ENCODE measurements around the gene STAB1. TPM values are rescaled to one million over a fixed set of nuclear protein-coding genes. Genes with fewer than 3 reads are reported as not detected.

STAB1 gene
- total and polyA plus RNA-seq, 2 of the 8 experiments (the other 6 are each of a cell fraction or from before 2014, with no cell fraction given), result 1.0 to 1.9 TPM

GRCh38 chr3:52477796-52478095, 17.4 kb upstream of the STAB1 start:
- Histone ChIP-seq H4K20me1 (replicated peaks in 1 of 2; ENCODE audit: control insufficient read depth in 1 of 2, insufficient read depth in 2 of 2, low read length in 2 of 2) (peaks cover 0 to 12% of the 10 kb centered on the region in 2 experiments), H3K4ac (replicated peaks; ENCODE audit: insufficient read length, low read depth, low read length) (no peak overlapping the region), H3K18ac (ENCODE audit: extremely low read depth, low read length) (no peak overlapping the region), H3K79me2 (ENCODE audit: control insufficient read depth in 1 of 2, insufficient read depth in 2 of 2, low read length in 2 of 2) (no peaks in the 10 kb centered on the region), H2BK20ac (ENCODE audit: low read length) (no peak overlapping the region), H3K4me1 (replicated peaks in 1 of 4; ENCODE audit: control insufficient read depth in 3 of 4, insufficient read depth in 4 of 4, low read length in 3 of 4) (no peaks in the 10 kb centered on the region; a peak in 2 of 7 replicates), H2AFZ (ENCODE audit: low read length) (no peak overlapping the region), H4K8ac (ENCODE audit: extremely low read depth, insufficient read depth, low read length) (no peak overlapping the region), H2BK5ac (ENCODE audit: low read depth, low read length) (no peak overlapping the region), H2BK12ac (ENCODE audit: low read depth, low read length) (no peak overlapping the region), H3K27ac (ENCODE audit: low read depth, low read length) (no peak overlapping the region), H3K23ac (ENCODE audit: insufficient read length) (no peak overlapping the region), H3K36me3 (ENCODE audit: control insufficient read depth in 2 of 4, insufficient read depth in 4 of 4, low read length in 3 of 4) (peaks cover 53 to 78% (median 71%) of the 10 kb centered on the region in 4 experiments), H2BK120ac (replicated peaks; ENCODE audit: low read depth, low read length) (no peak overlapping the region), H2BK15ac (ENCODE audit: low read length) (no peak overlapping the region), H3K56ac (replicated peaks; ENCODE audit: insufficient read length, low read depth, low read length) (no peak overlapping the region), H4K91ac (replicated peaks; ENCODE audit: insufficient read length, low read length) (no peak overlapping the region), H3K79me1 (ENCODE audit: low read depth, low read length) (no peaks in the 10 kb centered on the region; the same call in 1 of the 2 replicates), H3K23me2 (ENCODE audit: low read depth, low read length) (no peaks in the 10 kb centered on the region), H3K9ac (replicated peaks in 1 of 4; ENCODE audit: extremely low read depth in 1 of 4, low read depth in 3 of 4, low read length in 3 of 4) (no peak overlapping the region), H2AK5ac (ENCODE audit: low read depth, low read length) (no peak overlapping the region), H3K14ac (ENCODE audit: insufficient read length) (no peak overlapping the region), H3K4me2 (ENCODE audit: insufficient read depth in 1 of 2, low read depth in 2 of 2, low read length in 2 of 2) (no peak overlapping the region), H3K4me3 (ENCODE audit: extremely low read depth in 1 of 4, insufficient read depth in 2 of 4, low read depth in 3 of 4, low read length in 4 of 4) (no peak overlapping the region), H3K9me3 (ENCODE audit: insufficient read depth in 2 of 2, low read depth in 1 of 2, low read length in 1 of 2) (no peaks in the 10 kb centered on the region), H4K5ac (ENCODE audit: insufficient read length, low read depth, low read length) (no peak overlapping the region), H3K27me3 (replicated peaks in 1 of 4; ENCODE audit: control insufficient read depth in 3 of 4, extremely low read depth in 1 of 4, insufficient read depth in 3 of 4, low read length in 3 of 4) (no peaks in the 10 kb centered on the region)
- CTCF ChIA-PET (ENCODE audit: partially characterized antibody), result interaction anchor here (1.6 kb wide), 1 partner anchor 17 kb away, joined by 4 read pairs; no protein-coding TSS in a partner anchor
- 92% methylated on average over 6 of the region's 6 CpGs; no CpG with 5 or more reads in 1 of the 2 experiments for whole genome bisulfite sequencing, 2 experiments (ENCODE audit: extremely low coverage in 1 of 2, insufficient coverage in 1 of 2, insufficient read length in 1 of 2, insufficient replicate concordance in 2 of 2, low coverage in 1 of 2, low lambda C conversion rate in 2 of 2, missing lambda C conversion rate in 1 of 2)
- DNase-seq (ENCODE audit: low read depth in 1 of 2, low spot score in 2 of 2) (no peak), FAIRE-seq (no peak)
- POLR2A ChIA-PET (ENCODE audit: partially characterized antibody), result no interaction called here
- TF ChIP-seq EP300 (IDR thresholded peaks at IDR 0.05; ENCODE audit: borderline replicate concordance in 1 of 2, low read depth in 2 of 2, low read length in 2 of 2) (no peak), RNF2 (IDR thresholded peaks at IDR 0.05; ENCODE audit: borderline replicate concordance, low read depth, low read length, missing control alignments, poor library complexity, severe bottlenecking) (no peak), RAD21 (IDR thresholded peaks at IDR 0.05 in 1 of 2, conservative IDR thresholded peaks at IDR 0.05 in 1 of 2; ENCODE audit: low read depth in 2 of 2, low read length in 2 of 2) (no peak)
- TF ChIP-seq, protein P1, sequence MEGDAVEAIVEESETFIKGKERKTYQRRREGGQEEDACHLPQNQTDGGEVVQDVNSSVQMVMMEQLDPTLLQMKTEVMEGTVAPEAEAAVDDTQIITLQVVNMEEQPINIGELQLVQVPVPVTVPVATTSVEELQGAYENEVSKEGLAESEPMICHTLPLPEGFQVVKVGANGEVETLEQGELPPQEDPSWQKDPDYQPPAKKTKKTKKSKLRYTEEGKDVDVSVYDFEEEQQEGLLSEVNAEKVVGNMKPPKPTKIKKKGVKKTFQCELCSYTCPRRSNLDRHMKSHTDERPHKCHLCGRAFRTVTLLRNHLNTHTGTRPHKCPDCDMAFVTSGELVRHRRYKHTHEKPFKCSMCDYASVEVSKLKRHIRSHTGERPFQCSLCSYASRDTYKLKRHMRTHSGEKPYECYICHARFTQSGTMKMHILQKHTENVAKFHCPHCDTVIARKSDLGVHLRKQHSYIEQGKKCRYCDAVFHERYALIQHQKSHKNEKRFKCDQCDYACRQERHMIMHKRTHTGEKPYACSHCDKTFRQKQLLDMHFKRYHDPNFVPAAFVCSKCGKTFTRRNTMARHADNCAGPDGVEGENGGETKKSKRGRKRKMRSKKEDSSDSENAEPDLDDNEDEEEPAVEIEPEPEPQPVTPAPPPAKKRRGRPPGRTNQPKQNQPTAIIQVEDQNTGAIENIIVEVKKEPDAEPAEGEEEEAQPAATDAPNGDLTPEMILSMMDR (IDR thresholded peaks at IDR 0.05; ENCODE audit: control extremely low read depth in 1 of 3, insufficient read depth in 1 of 3, low read depth in 1 of 3, low read length in 3 of 3), result no peak
